Keratinocyte (primary cell): ENCODE measurements around the gene PLA2G2F. TPM values are rescaled to one million over a fixed set of nuclear protein-coding genes. Genes with fewer than 3 reads are reported as not detected.

Source experiments
- DNase-seq: peaks from one replicate; pipeline ENCODE4 v3.0.0-alpha.2; 2011; ENCODE audit warnings: low read depth, missing footprints, low spot score
- FAIRE-seq: peaks from 2 replicates; lab custom pipeline; 2011; peaks lifted over from hg19 to GRCh38; lab: Jason Lieb, UNC
- H2AFZ ChIP-seq: 2 replicates; pipeline ENCODE4 v1.6.0; 2012; ENCODE audit warnings: low read length, control low read depth, inconsistent platforms; ENCODE audit not compliant: control insufficient read depth
- H3K27ac ChIP-seq: 2 replicates; pipeline ENCODE4 v1.5.1; 2011; ENCODE audit warnings: low read length; ENCODE audit not compliant: control insufficient read depth, insufficient read depth
- H3K27me3 ChIP-seq: 3 replicates; pipeline ENCODE4 v1.6.0; 2011; ENCODE audit warnings: low read length; ENCODE audit not compliant: control insufficient read depth, insufficient read depth; ENCODE audit errors: extremely low read depth
- H3K36me3 ChIP-seq, 2 experiments: 2 replicates in 1 of 2; 3 replicates in 1 of 2; pipeline ENCODE4 v1.5.1; 2011; ENCODE audit warnings: low read length in 2 of 2, mild to moderate bottlenecking in 1 of 2; ENCODE audit not compliant: control insufficient read depth in 2 of 2, insufficient read depth in 2 of 2; ENCODE audit errors: extremely low read depth in 1 of 2
- H3K4me1 ChIP-seq: 3 replicates; pipeline ENCODE4 v1.5.1; 2011; ENCODE audit warnings: low read length; ENCODE audit not compliant: control insufficient read depth, insufficient read depth; ENCODE audit errors: extremely low read depth
- H3K4me2 ChIP-seq: 3 replicates; pipeline ENCODE4 v1.6.0; 2011; ENCODE audit warnings: low read depth, low read length; ENCODE audit not compliant: control insufficient read depth, insufficient read depth; ENCODE audit errors: extremely low read depth
- H3K4me3 ChIP-seq, 3 experiments: fragments of 200-600 bp in 1 of 3; sonication (generic) in 1 of 3; 2 replicates in 2 of 3; 3 replicates in 1 of 3; pipeline ENCODE4 v1.5.1; 2011 to 2016; ENCODE audit warnings: low read length in 3 of 3, mild to moderate bottlenecking in 3 of 3, control low read depth in 2 of 3, inconsistent platforms in 1 of 3, low read depth in 1 of 3, mixed read lengths in 1 of 3, mixed run types in 1 of 3, moderate library complexity in 1 of 3; ENCODE audit not compliant: control insufficient read depth in 2 of 3, insufficient read depth in 2 of 3; ENCODE audit errors: extremely low read depth in 1 of 3
- H3K79me2 ChIP-seq: 2 replicates; pipeline ENCODE4 v1.6.0; 2012; ENCODE audit warnings: low read length; ENCODE audit not compliant: control insufficient read depth, insufficient read depth
- H3K9ac ChIP-seq: 3 replicates; pipeline ENCODE4 v1.6.0; 2011; ENCODE audit warnings: low read length; ENCODE audit not compliant: control insufficient read depth, insufficient read depth; ENCODE audit errors: extremely low read depth
- H3K9me1 ChIP-seq: 3 replicates; pipeline ENCODE4 v1.6.0; 2011; ENCODE audit warnings: low read length; ENCODE audit not compliant: control insufficient read depth, insufficient read depth; ENCODE audit errors: extremely low read depth
- H3K9me3 ChIP-seq: 2 replicates; pipeline ENCODE4 v1.5.1; 2012; ENCODE audit warnings: low read depth, low read length; ENCODE audit not compliant: control insufficient read depth
- H4K20me1 ChIP-seq: 3 replicates; pipeline ENCODE4 v1.6.0; 2011; ENCODE audit warnings: low read length; ENCODE audit not compliant: control insufficient read depth, insufficient read depth; ENCODE audit errors: extremely low read depth
- CTCF ChIP-seq, 3 experiments: IDR thresholded peaks in 1 of 3; conservative IDR thresholded peaks in 1 of 3; optimal IDR thresholded peaks in 1 of 3; 2 replicates in 2 of 3; 3 replicates in 1 of 3; pipeline versions ENCODE3 to v1.5.1; 2011; ENCODE audit warnings: low read length in 3 of 3, mild to moderate bottlenecking in 3 of 3, moderate library complexity in 2 of 3, control low read depth in 1 of 3, inconsistent platforms in 1 of 3; ENCODE audit not compliant: insufficient read depth in 2 of 3; ENCODE audit errors: extremely low read depth in 1 of 3
- EZH2 ChIP-seq: IDR thresholded peaks from one replicate; pipeline ENCODE4 v1.6.1; 2012; ENCODE audit warnings: inconsistent platforms, mild to moderate bottlenecking, low read length, moderate library complexity
- dilution Hi-C: fragments of 300-500 bp; cut with MboI; formaldehyde crosslinking; loops from one replicate; pipeline ENCODE4 v1.7.0; 2020; ENCODE audit warnings: low sequenced_read_pairs; ENCODE audit not compliant: extremely low pct_ligation_motif_present
- polyA plus RNA-seq, 5 experiments: library from polyadenylated mRNA; depleted of rRNA in 3 of 5; stranded (reverse) in 3 of 5; stranded (forward) in 1 of 5; unstranded in 1 of 5; fragments of >200 nt; gene quantifications; 1 replicate in 1 of 5; 2 replicates in 3 of 5; 3 replicates in 1 of 5; pipeline versions ENCODE4 v1.2.1 to v1.2.3, GENCODE V29; 2011 to 2012; ENCODE audit warnings: missing spikeins in 2 of 5, low read depth in 1 of 5, low replicate concordance in 1 of 5

The PLA2G2F gene
- polyA plus RNA-seq, 1 donor (not counting 4 experiments of a cell fraction or from before 2014, with no cell fraction given), result 0.26 TPM

GRCh38 chr1:20115479-20115878 lies 23.6 kb upstream of the PLA2G2F start:
- Histone ChIP-seq H3K9me1 (no peaks in the 10 kb centered on the region), H3K9me3 (no peaks in the 10 kb centered on the region), H3K4me2 (no peak overlapping the region), H4K20me1 (no peaks in the 10 kb centered on the region), H3K27ac (no peak overlapping the region), H3K9ac (no peak overlapping the region), H3K36me3 (no peaks in the 10 kb centered on the region), H3K27me3 (no peaks in the 10 kb centered on the region), H3K79me2 (no peaks in the 10 kb centered on the region), H3K4me1 (peaks cover 9% of the 10 kb centered on the region), H3K4me3 (no peak overlapping the region), H2AFZ (no peak overlapping the region)
- FAIRE-seq (no peak), DNase-seq (no peak)
- dilution Hi-C loops, result no loop called here
- TF ChIP-seq EZH2, result no peak
- TF ChIP-seq CTCF (optimal IDR thresholded peaks at IDR 0.05 in 1 of 3, IDR thresholded peaks at IDR 0.05 in 1 of 3, conservative IDR thresholded peaks at IDR 0.05 in 1 of 3; ENCODE audit: extremely low read depth in 1 of 3, insufficient read depth in 2 of 3, low read length in 3 of 3), result no peak

DNA sequence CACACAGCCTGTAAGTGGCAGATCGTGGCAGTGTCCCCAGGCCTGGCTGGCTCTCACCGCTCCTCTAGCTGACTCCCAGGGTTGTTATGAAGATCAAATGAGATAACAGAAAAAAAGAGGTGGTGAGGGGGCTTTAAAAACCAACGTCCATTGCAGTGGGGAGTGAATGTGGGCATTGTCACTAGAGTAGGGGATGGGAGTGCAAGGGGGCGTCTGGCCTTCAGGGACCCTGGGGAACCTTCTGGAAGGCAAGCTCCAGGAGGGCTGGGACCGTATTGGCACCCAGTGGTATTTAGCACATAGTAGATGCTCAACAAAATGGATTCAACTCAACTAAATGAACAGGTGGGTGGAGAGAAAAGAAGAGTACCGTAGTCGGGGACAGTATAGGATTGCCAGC lies 23.2 kb upstream of the PLA2G2F start:
- Histone ChIP-seq H3K36me3 (no peaks in the 10 kb centered on the region), H3K9me3 (no peaks in the 10 kb centered on the region), H3K27ac (no peak overlapping the region), H2AFZ (no peak overlapping the region), H3K9ac (no peak overlapping the region), H3K79me2 (no peaks in the 10 kb centered on the region), H3K4me1 (peaks cover 5% of the 10 kb centered on the region), H3K4me3 (no peak overlapping the region), H3K27me3 (peaks cover 4% of the 10 kb centered on the region), H3K9me1 (no peaks in the 10 kb centered on the region), H4K20me1 (no peaks in the 10 kb centered on the region), H3K4me2 (no peak overlapping the region)
- DNase-seq (no peak), FAIRE-seq (no peak)
- TF ChIP-seq EZH2 (no peak), CTCF (optimal IDR thresholded peaks at IDR 0.05 in 1 of 3, IDR thresholded peaks at IDR 0.05 in 1 of 3, conservative IDR thresholded peaks at IDR 0.05 in 1 of 3; ENCODE audit: extremely low read depth in 1 of 3, insufficient read depth in 2 of 3, low read length in 3 of 3) (no peak)
- dilution Hi-C loops, result no loop called here
